H9 (cell line): ENCODE measurements around the gene GATA3. TPM values are rescaled to one million over a fixed set of nuclear protein-coding genes. Genes with fewer than 3 reads are reported as not detected.

Experiments
- DNase-seq: peaks from one replicate; pipeline ENCODE4 v3.0.0-alpha.2; 2017
- H2AFZ ChIP-seq: one replicate; pipeline ENCODE4 v1.6.1; 2013; ENCODE audit warnings: mild to moderate bottlenecking, low read length, control low read depth, moderate library complexity
- H2AK5ac ChIP-seq: 2 replicates; pipeline ENCODE4 v1.6.1; 2013; ENCODE audit warnings: low read length, control low read depth, mixed read lengths; ENCODE audit not compliant: insufficient read length
- H2BK120ac ChIP-seq: one replicate; pipeline ENCODE4 v1.6.1; 2013; ENCODE audit warnings: low read depth, mild to moderate bottlenecking, low read length, control low read depth, inconsistent platforms; ENCODE audit not compliant: poor library complexity, severe bottlenecking
- H2BK12ac ChIP-seq: 2 replicates; pipeline ENCODE4 v1.6.1; 2013; ENCODE audit warnings: low read length, control low read depth, mixed read lengths, low read depth; ENCODE audit not compliant: insufficient read length
- H2BK15ac ChIP-seq: 2 replicates; pipeline ENCODE4 v1.6.1; 2013; ENCODE audit warnings: low read depth, low read length, control low read depth
- H2BK20ac ChIP-seq: one replicate; pipeline ENCODE4 v1.6.1; 2013; ENCODE audit warnings: low read depth, mild to moderate bottlenecking, low read length, control low read depth, inconsistent platforms; ENCODE audit not compliant: poor library complexity, severe bottlenecking
- H2BK5ac ChIP-seq: 2 replicates; pipeline ENCODE4 v1.6.1; 2013; ENCODE audit warnings: low read length, control low read depth, mixed read lengths; ENCODE audit not compliant: insufficient read length
- H3K14ac ChIP-seq: 2 replicates; pipeline ENCODE4 v1.6.1; 2013; ENCODE audit warnings: low read length, control low read depth; ENCODE audit not compliant: insufficient read depth
- H3K18ac ChIP-seq: 2 replicates; pipeline ENCODE4 v1.6.1; 2013; ENCODE audit warnings: low read depth, mild to moderate bottlenecking, mixed read lengths, low read length, control low read depth; ENCODE audit not compliant: insufficient read length
- H3K23ac ChIP-seq: 2 replicates; pipeline ENCODE4 v1.6.1; 2013; ENCODE audit warnings: low read length, control low read depth, mixed read lengths, low read depth; ENCODE audit not compliant: insufficient read length
- H3K23me2 ChIP-seq: 2 replicates; pipeline ENCODE4 v1.6.1; 2013; ENCODE audit warnings: low read depth, mild to moderate bottlenecking, mixed read lengths, low read length, control low read depth; ENCODE audit not compliant: insufficient read length, poor library complexity, severe bottlenecking
- H3K27ac ChIP-seq: 2 replicates; pipeline ENCODE4 v1.5.1; 2013; ENCODE audit warnings: low read length, control low read depth, mixed read lengths, low read depth; ENCODE audit not compliant: insufficient read length
- H3K27me3 ChIP-seq: 2 replicates; pipeline ENCODE4 v1.6.1; 2013; ENCODE audit warnings: low read length, control low read depth, inconsistent platforms; ENCODE audit not compliant: insufficient read depth
- H3K4ac ChIP-seq: 2 replicates; pipeline ENCODE4 v1.6.1; 2013; ENCODE audit warnings: low read depth, mild to moderate bottlenecking, control low read depth, inconsistent platforms, low read length, moderate library complexity
- H3K4me1 ChIP-seq: 2 replicates; pipeline ENCODE4 v1.6.1; 2013; ENCODE audit warnings: low read length, control low read depth, inconsistent platforms; ENCODE audit not compliant: insufficient read depth
- H3K4me2 ChIP-seq: 2 replicates; pipeline ENCODE4 v1.6.1; 2013; ENCODE audit warnings: low read length, control low read depth, mixed read lengths; ENCODE audit not compliant: insufficient read length, insufficient read depth
- H3K56ac ChIP-seq: 2 replicates; pipeline ENCODE4 v1.6.1; 2013; ENCODE audit warnings: low read depth, mild to moderate bottlenecking, mixed read lengths, low read length, control low read depth; ENCODE audit not compliant: insufficient read length
- H3K79me1 ChIP-seq: 2 replicates; pipeline ENCODE4 v1.6.1; 2013; ENCODE audit warnings: low read depth, mild to moderate bottlenecking, moderate library complexity, low read length, control low read depth, inconsistent platforms; ENCODE audit not compliant: insufficient read depth, poor library complexity, severe bottlenecking
- H3K79me2 ChIP-seq: 2 replicates; pipeline ENCODE4 v1.6.1; 2013; ENCODE audit warnings: low read length, control low read depth, inconsistent platforms; ENCODE audit not compliant: insufficient read depth
- H3K9ac ChIP-seq: 2 replicates; pipeline ENCODE4 v1.6.1; 2013; ENCODE audit warnings: low read length, control low read depth, mixed read lengths; ENCODE audit not compliant: insufficient read length; ENCODE audit errors: extremely low read depth
- H3K9me3 ChIP-seq: one replicate; pipeline ENCODE4 v1.6.1; 2013; ENCODE audit warnings: low read depth, low read length, inconsistent platforms; ENCODE audit not compliant: control insufficient read depth
- H3T11ph ChIP-seq: one replicate; pipeline ENCODE4 v1.6.1; 2013; ENCODE audit warnings: mild to moderate bottlenecking, low read length, control low read depth, inconsistent platforms
- H4K20me1 ChIP-seq: one replicate; pipeline ENCODE4 v1.6.1; 2013; ENCODE audit not compliant: control insufficient read depth, insufficient read length, insufficient read depth
- H4K5ac ChIP-seq: 2 replicates; pipeline ENCODE4 v1.6.1; 2013; ENCODE audit warnings: low read depth, mild to moderate bottlenecking, mixed read lengths, low read length, control low read depth; ENCODE audit not compliant: insufficient read length
- H4K8ac ChIP-seq: replicated peaks from 2 replicates; pipeline ENCODE4 v1.6.1; 2013; ENCODE audit warnings: low read length, control low read depth, mixed read lengths, low read depth; ENCODE audit not compliant: insufficient read length
- H4K91ac ChIP-seq: 2 replicates; pipeline ENCODE4 v1.6.1; 2013; ENCODE audit warnings: low read depth, mild to moderate bottlenecking, moderate library complexity, mixed read lengths, low read length, control low read depth; ENCODE audit not compliant: insufficient read length
- H3K27ac Mint-ChIP-seq, 3 experiments: 2 replicates in 2 of 3; 3 replicates in 1 of 3; pipeline ENCODE4 v1.8.0; 2020 to 2021; ENCODE audit warnings: mixed read lengths in 3 of 3, mild to moderate bottlenecking in 1 of 3, moderate library complexity in 1 of 3
- H3K27me3 Mint-ChIP-seq: 2 replicates; pipeline ENCODE4 v1.8.0; 2021; ENCODE audit warnings: low read depth, mild to moderate bottlenecking, moderate library complexity, mixed read lengths
- H3K36me3 Mint-ChIP-seq, 3 experiments: 2 replicates in 2 of 3; 3 replicates in 1 of 3; pipeline ENCODE4 v1.8.0; 2020 to 2021; ENCODE audit warnings: low read depth in 3 of 3, mixed read lengths in 3 of 3; ENCODE audit not compliant: insufficient read depth in 1 of 3
- H3K4me1 Mint-ChIP-seq, 2 experiments: 2 replicates each; pipeline ENCODE4 v1.8.0; 2020; ENCODE audit warnings: mixed read lengths in 2 of 2
- H3K4me3 Mint-ChIP-seq, 2 experiments: 2 replicates in 1 of 2; 3 replicates in 1 of 2; pipeline ENCODE4 v1.8.0; 2020 to 2021; ENCODE audit warnings: mild to moderate bottlenecking in 2 of 2, mixed read lengths in 2 of 2, moderate library complexity in 1 of 2
- H3K9me3 Mint-ChIP-seq, 2 experiments: 2 replicates in 1 of 2; 3 replicates in 1 of 2; pipeline ENCODE4 v1.8.0; 2020; ENCODE audit warnings: mild to moderate bottlenecking in 2 of 2, mixed read lengths in 2 of 2, moderate library complexity in 1 of 2
- CTCF ChIP-seq: fragments of 200-600 bp; sonication (generic); conservative IDR thresholded peaks from 3 replicates; pipeline ENCODE4 v1.8.0; 2021; ENCODE audit warnings: antibody characterized with exemption, mild to moderate bottlenecking
- WGBS: extraction: QIAGEN DNeasy Blood & Tissue Kit; methylation state at CpG from one replicate; pipeline ENCODE4 v1.1.7; 2013; ENCODE audit warnings: missing lambda C conversion rate, low lambda C conversion rate, mixed read lengths; ENCODE audit not compliant: insufficient read length; ENCODE audit errors: extremely low coverage; 5-methylcytosine and 5-hydroxymethylcytosine counted together
- total RNA-seq: library from RNA; stranded (reverse); gene quantifications from 2 replicates; pipeline ENCODE4 v1.2.1, GENCODE V29; 2021

GATA3 gene
- total RNA-seq, 1 experiment from 2014 or later: 0.31 TPM

GRCh38 chr10:8071666-8072065 lies 17.2 kb downstream of the GATA3 start:
- H3K9me3 ChIP-seq: no peaks in the 10 kb centered on the region
- peaks cover 20 to 35% of the 10 kb centered on the region in 2 experiments for H3K4me1 Mint-ChIP-seq
- no peak overlapping the region for H4K91ac ChIP-seq
- H2AK5ac ChIP-seq: no peak overlapping the region
- no peak overlapping the region for H3K18ac ChIP-seq
- no peak overlapping the region for H2BK5ac ChIP-seq
- H3K14ac ChIP-seq: no peak overlapping the region
- H3K4ac ChIP-seq: no peak overlapping the region
- no peak overlapping the region for H3K56ac ChIP-seq
- H3K4me3 Mint-ChIP-seq: no peak overlapping the region
- H3K27ac ChIP-seq: no peak overlapping the region
- no peaks in the 10 kb centered on the region for H3K79me1 ChIP-seq
- no peak overlapping the region for H3T11ph ChIP-seq
- no peak overlapping the region for H4K8ac ChIP-seq
- TF ChIP-seq CTCF: no peak
- H3K27ac Mint-ChIP-seq: no peak overlapping the region
- H2BK12ac ChIP-seq: no peak overlapping the region
- no peaks in the 10 kb centered on the region for H4K20me1 ChIP-seq
- no peak overlapping the region for H2BK15ac ChIP-seq
- H4K5ac ChIP-seq: no peak overlapping the region
- peaks cover 43% of the 10 kb centered on the region for H3K27me3 Mint-ChIP-seq
- H2BK120ac ChIP-seq: no peak overlapping the region
- no peaks in the 10 kb centered on the region for H3K23me2 ChIP-seq
- H3K23ac ChIP-seq: no peak overlapping the region
- H3K4me1 ChIP-seq: peaks cover 3% of the 10 kb centered on the region; the same call in 1 of the 2 replicates
- peaks cover 0 to 5% (median 0%) of the 10 kb centered on the region in 3 experiments; a peak in 1 of 7 replicates for H3K36me3 Mint-ChIP-seq
- no peak overlapping the region for H3K4me2 ChIP-seq
- no peaks in the 10 kb centered on the region for H3K79me2 ChIP-seq
- H2BK20ac ChIP-seq: no peak overlapping the region
- H3K9ac ChIP-seq: no peak overlapping the region
- H3K27me3 ChIP-seq: no peaks in the 10 kb centered on the region; the same call in 1 of the 2 replicates
- H2AFZ ChIP-seq: no peak overlapping the region
- DNase-seq: no peak
- WGBS: no CpG with 5 or more reads among the region's 5 CpGs
- H3K9me3 Mint-ChIP-seq: 0 out of 5 replicates have a peak, but pooled peaks cover 0 to 2% of the 10 kb centered on the region in 2 experiments
